Stimulated activated naive CD8-positive, alpha-beta T cell treated with anti-CD3 and anti-CD28 coated beads, Interleukin-15, Interleukin-2, amounts not matched to agents 100 U/mL and 50 U/mL, for 24 hours (primary cell): ENCODE measurements around the gene EPAS1.
A peak's percentile ranks its signal among the peaks of the same experiment; 100 is the strongest.
"Not testable (repeated sequence)": the region's sequence is repeated elsewhere in the genome, so short reads cannot be mapped to it uniquely, and the experiment has no call there.

Experiments used
- ATAC-seq: fragments of 150-1000 bp; cut with Tn5 transposase; one replicate; pipeline ENCODE4 v1.10.0; 2021
- DNase-seq: peaks from one replicate; pipeline ENCODE4 v3.0.0; 2021

The EPAS1 gene

GRCh38 chr2:46383113-46383395 lies 85.8 kb downstream of the EPAS1 start:
- DNase-seq (no peak), ATAC-seq (no peak)

- ATAC-seq (no peak), DNase-seq (no peak)
Observed at GRCh38 chr2:46383784-46384456, 86.7 kb downstream of the EPAS1 start.

GRCh38 chr2:46384457-46384815 lies 87.2 kb downstream of the EPAS1 start:
- no peak for ATAC-seq
- DNase-seq = no peak

- DNase-seq (no peak), ATAC-seq (no peak)
Observed at GRCh38 chr2:46385786-46386577, 88.8 kb downstream of the EPAS1 start.

- ATAC-seq (no peak), DNase-seq (no peak)
Observed at GRCh38 chr2:46386763-46387162, 89.6 kb downstream of the EPAS1 start.

- ATAC-seq = no peak
- DNase-seq = no peak
Observed at GRCh38 chr2:46387292-46387691, 90.1 kb downstream of the EPAS1 start.

GRCh38 chr2:46387886-46388515 lies 90.8 kb downstream of the EPAS1 start:
- no peak for ATAC-seq
- no peak for DNase-seq

- ATAC-seq (no peak), DNase-seq (no peak)
Observed at GRCh38 chr2:46388881-46389280, 91.7 kb downstream of the EPAS1 start.

GRCh38 chr2:46389417-46389916 lies 92.3 kb downstream of the EPAS1 start:
- DNase-seq (no peak), ATAC-seq (no peak)

- no peak for DNase-seq
- ATAC-seq = no peak
Observed at GRCh38 chr2:46390036-46390435, 92.8 kb downstream of the EPAS1 start.

GRCh38 chr2:46390901-46391395 lies 93.7 kb downstream of the EPAS1 start:
- ATAC-seq = no peak
- no peak for DNase-seq

- no peak for DNase-seq
- ATAC-seq = no peak
Observed at GRCh38 chr2:46392561-46393346, 95.5 kb downstream of the EPAS1 start.

GRCh38 chr2:46393347-46393820 lies 96.2 kb downstream of the EPAS1 start:
- ATAC-seq (no peak), DNase-seq (no peak)

- DNase-seq = no peak
- no peak for ATAC-seq
Observed at GRCh38 chr2:46393865-46394264, 96.7 kb downstream of the EPAS1 start.

GRCh38 chr2:46394649-46395510 lies 97.7 kb downstream of the EPAS1 start:
- DNase-seq = no peak
- ATAC-seq = peak; percentile 80

- not testable (repeated sequence) for ATAC-seq, DNase-seq
Observed at GRCh38 chr2:46395730-46396129, 98.5 kb downstream of the EPAS1 start.

- ATAC-seq = no peak
Observed at GRCh38 chr2:46400016-46400415, 102.8 kb downstream of the EPAS1 start.

GRCh38 chr2:46402874-46403273 lies 105.7 kb downstream of the EPAS1 start:
- no peak for DNase-seq
- no peak for ATAC-seq

More at GRCh38 chr2:46400016-46400415, 102.8 kb downstream of the EPAS1 start:
- no peak for DNase-seq

GRCh38 chr2:46404181-46404759 lies 107.1 kb downstream of the EPAS1 start:
- ATAC-seq (no peak), DNase-seq (no peak)

- no peak for ATAC-seq
- no peak for DNase-seq
Observed at GRCh38 chr2:46407852-46408455, 110.7 kb downstream of the EPAS1 start.
